GM21526 (cell line): Measurements from ENCODE around the gene HOXC12.

Experiments
- ATAC-seq: cut with Tn5 transposase; IDR thresholded peaks from one replicate; pipeline ENCODE4 v1.9.1; 2021; ENCODE audit warnings: moderate library complexity; ENCODE audit not compliant: unreplicated experiment, low FRiP score

The HOXC12 gene

GRCh38 chr12:54004063-54004840, 49.5 kb downstream of the HOXC12 start:
- no peak for ATAC-seq

GRCh38 chr12:54004841-54005530, 50.3 kb downstream of the HOXC12 start:
- no peak for ATAC-seq

- no peak for ATAC-seq
These were observed 50.8 kb downstream of the HOXC12 start for GRCh38 chr12:54005531-54005852.

GRCh38 chr12:54005853-54006558, 51.3 kb downstream of the HOXC12 start:
- peak; percentile 75 for ATAC-seq

GRCh38 chr12:54006559-54007220, 52.0 kb downstream of the HOXC12 start:
- no peak for ATAC-seq

GRCh38 chr12:54007538-54008259, 53.0 kb downstream of the HOXC12 start:
- no peak for ATAC-seq

GRCh38 chr12:54008260-54008552, 53.5 kb downstream of the HOXC12 start:
- ATAC-seq: no peak
